Measurements from ENCODE around the gene ATP9A. TPM values are rescaled to one million over a fixed set of nuclear protein-coding genes. Genes with fewer than 3 reads are reported as not detected.

The ATP9A gene
- total and polyA plus RNA-seq, 2 of the 8 experiments (the other 6 are each of a cell fraction or from before 2014, with no cell fraction given), result 5.0 to 6.4 TPM

GRCh38 chr20:51747182-51747911 is 20.8 kb downstream of the ATP9A start:
- Histone ChIP-seq H3K4me3 (ENCODE audit: extremely low read depth in 1 of 4, insufficient read depth in 2 of 4, low read depth in 3 of 4, low read length in 4 of 4) (no peak overlapping the region), H4K5ac (ENCODE audit: insufficient read length, low read depth, low read length) (no peak overlapping the region), H3K9me3 (ENCODE audit: insufficient read depth in 2 of 2, low read depth in 1 of 2, low read length in 1 of 2) (no peaks in the 10 kb centered on the region), H3K4me1 (replicated peaks in 1 of 4; ENCODE audit: control insufficient read depth in 3 of 4, insufficient read depth in 4 of 4, low read length in 3 of 4) (peaks cover 0 to 3% (median 0%) of the 10 kb centered on the region in 4 experiments; a peak in 3 of 7 replicates), H4K91ac (replicated peaks; ENCODE audit: insufficient read length, low read length) (no peak overlapping the region), H3K14ac (ENCODE audit: insufficient read length) (no peak overlapping the region), H3K4me2 (ENCODE audit: insufficient read depth in 1 of 2, low read depth in 2 of 2, low read length in 2 of 2) (no peak overlapping the region), H2BK12ac (ENCODE audit: low read depth, low read length) (no peak overlapping the region), H2AFZ (ENCODE audit: low read length) (no peak overlapping the region), H3K18ac (ENCODE audit: extremely low read depth, low read length) (no peak overlapping the region), H2BK20ac (ENCODE audit: low read length) (no peak overlapping the region), H3K4ac (replicated peaks; ENCODE audit: insufficient read length, low read depth, low read length) (no peak overlapping the region), H3K23me2 (ENCODE audit: low read depth, low read length) (no peaks in the 10 kb centered on the region), H3K36me3 (ENCODE audit: control insufficient read depth in 2 of 4, insufficient read depth in 4 of 4, low read length in 3 of 4) (no peaks in the 10 kb centered on the region), H3K9ac (replicated peaks in 1 of 4; ENCODE audit: extremely low read depth in 1 of 4, low read depth in 3 of 4, low read length in 3 of 4) (no peak overlapping the region), H2AK5ac (ENCODE audit: low read depth, low read length) (no peak overlapping the region), H3K79me2 (ENCODE audit: control insufficient read depth in 1 of 2, insufficient read depth in 2 of 2, low read length in 2 of 2) (no peaks in the 10 kb centered on the region), H3K56ac (replicated peaks; ENCODE audit: insufficient read length, low read depth, low read length) (no peak overlapping the region), H3K79me1 (ENCODE audit: low read depth, low read length) (no peaks in the 10 kb centered on the region), H2BK120ac (replicated peaks; ENCODE audit: low read depth, low read length) (no peak overlapping the region), H2BK5ac (ENCODE audit: low read depth, low read length) (0 out of 2 replicates have a peak overlapping the region, but pooled peaks have one; percentile 46), H4K20me1 (replicated peaks in 1 of 2; ENCODE audit: control insufficient read depth in 1 of 2, insufficient read depth in 2 of 2, low read length in 2 of 2) (peaks cover 0 to 3% of the 10 kb centered on the region in 2 experiments), H2BK15ac (ENCODE audit: low read length) (no peak overlapping the region), H3K23ac (ENCODE audit: insufficient read length) (no peak overlapping the region), H3K27ac (ENCODE audit: low read depth, low read length) (no peak overlapping the region), H3K27me3 (replicated peaks in 1 of 4; ENCODE audit: control insufficient read depth in 3 of 4, extremely low read depth in 1 of 4, insufficient read depth in 3 of 4, low read length in 3 of 4) (no peaks in the 10 kb centered on the region), H4K8ac (ENCODE audit: extremely low read depth, insufficient read depth, low read length) (no peak overlapping the region)
- CTCF ChIA-PET (ENCODE audit: partially characterized antibody), result interaction anchor here (0.7 to 1.4 kb wide), 2 partner anchors 37 to 155 kb away, joined by 3 to 6 read pairs; no protein-coding TSS in a partner anchor
- no peak for TF ChIP-seq CBX8 (IDR thresholded peaks at IDR 0.05; ENCODE audit: borderline replicate concordance, low read depth, low read length)
- DNase-seq (ENCODE audit: low read depth in 1 of 2, low spot score in 2 of 2) (no peak), FAIRE-seq (no peak)
- WGBS, 2 experiments (ENCODE audit: extremely low coverage in 1 of 2, insufficient coverage in 1 of 2, insufficient read length in 1 of 2, insufficient replicate concordance in 2 of 2, low coverage in 1 of 2, low lambda C conversion rate in 2 of 2, missing lambda C conversion rate in 1 of 2), result 91% methylated on average over 7 of the region's 7 CpGs; no CpG with 5 or more reads in 1 of the 2 experiments
- POLR2A ChIA-PET (ENCODE audit: partially characterized antibody), result no interaction called here

Measured in H1 (cell line).